ENCODE data around the gene CCDC92B.

CCDC92B gene

GRCh38 chr17:2718150-2718938 is 31.1 kb downstream of the CCDC92B start:
- no peak for DNase-seq

GRCh38 chr17:2716649-2717048 is 32.8 kb downstream of the CCDC92B start:
- no peak for DNase-seq

GRCh38 chr17:2713881-2714280 is 35.6 kb downstream of the CCDC92B start:
- no peak for DNase-seq

- no peak for DNase-seq
These were observed 37.0 kb downstream of the CCDC92B start for GRCh38 chr17:2712300-2713043.

GRCh38 chr17:2711608-2712299 is 37.7 kb downstream of the CCDC92B start, which contains the start of gene CLUH:
CLUH (minus strand) TSS chr17:2711764; CDS start chr17:2711661, 103 bp downstream.
- peak; percentile 97 for DNase-seq

GRCh38 chr17:2710803-2711607 is 38.4 kb downstream of the CCDC92B start:
- DNase-seq: no peak

GRCh38 chr17:2710071-2710802 is 39.2 kb downstream of the CCDC92B start:
- DNase-seq: no peak

- DNase-seq: no peak
These were observed 40.2 kb downstream of the CCDC92B start for GRCh38 chr17:2709183-2709661.

GRCh38 chr17:2708585-2709182 is 40.8 kb downstream of the CCDC92B start:
- DNase-seq: no peak

- DNase-seq: no peak
These were observed 41.5 kb downstream of the CCDC92B start for GRCh38 chr17:2707721-2708584.

GRCh38 chr17:2706911-2707510 is 42.4 kb downstream of the CCDC92B start:
- no peak for DNase-seq

GRCh38 chr17:2705888-2706795 is 43.3 kb downstream of the CCDC92B start:
- DNase-seq: no peak

GRCh38 chr17:2705263-2705662 is 44.2 kb downstream of the CCDC92B start:
- DNase-seq: no peak

GRCh38 chr17:2704890-2705248 is 44.6 kb downstream of the CCDC92B start:
- no peak for DNase-seq

- no peak for DNase-seq
These were observed 45.2 kb downstream of the CCDC92B start for GRCh38 chr17:2704031-2704889.

GRCh38 chr17:2703606-2704005 is 45.8 kb downstream of the CCDC92B start:
- no peak for DNase-seq

- DNase-seq: no peak
These were observed 46.3 kb downstream of the CCDC92B start for GRCh38 chr17:2703181-2703580.
